Activated T-cell treated with anti-CD3 and anti-CD28 coated beads, Interleukin-2, amount 50 U/mL, for 72 hours (primary cell): ENCODE data around the gene KIDINS220. TPM values are rescaled to one million over a fixed set of nuclear protein-coding genes. Genes with fewer than 3 reads are reported as not detected.

ENCODE experiments used
- ATAC-seq, 2 donors: fragments of 150-1000 bp; cut with Tn5 transposase; replicated peaks in 1 of 2; 2 replicates each; pipeline ENCODE4 v1.10.0; 2021; ENCODE audit warnings: moderate library complexity in 2 of 2, mild to moderate bottlenecking in 1 of 2
- DNase-seq, 2 donors: peaks; one replicate each; pipeline ENCODE4 v3.0.0; 2021 to 2022; ENCODE audit warnings: mixed read lengths in 1 of 2
- H3K27ac Mint-ChIP-seq: one replicate; pipeline ENCODE4 v1.8.0; 2022; ENCODE audit warnings: mild to moderate bottlenecking, moderate library complexity, mixed read lengths
- H3K27me3 Mint-ChIP-seq: one replicate; pipeline ENCODE4 v1.8.0; 2022; ENCODE audit warnings: low read depth, mixed read lengths
- H3K36me3 Mint-ChIP-seq, 2 donors: one replicate each; pipeline ENCODE4 v1.8.0; 2022; ENCODE audit warnings: mixed read lengths in 2 of 2, mild to moderate bottlenecking in 1 of 2; ENCODE audit not compliant: insufficient read depth in 2 of 2
- H3K4me1 Mint-ChIP-seq: one replicate; pipeline ENCODE4 v1.8.0; 2022; ENCODE audit warnings: low read depth, mixed read lengths
- H3K4me3 Mint-ChIP-seq, 2 donors: one replicate each; pipeline ENCODE4 v1.8.0; 2022; ENCODE audit warnings: mild to moderate bottlenecking in 2 of 2, mixed read lengths in 2 of 2, moderate library complexity in 2 of 2
- H3K9me3 Mint-ChIP-seq, 2 donors: one replicate each; pipeline ENCODE4 v1.8.0; 2022; ENCODE audit warnings: mixed read lengths in 2 of 2
- total RNA-seq, 2 donors: library from RNA; stranded (reverse); gene quantifications; one replicate each; pipeline ENCODE4 v1.2.3, GENCODE V29; 2022

Gene KIDINS220
- total RNA-seq, 2 donors from 2014 or later, result 31.4 to 39.6 TPM

GRCh38 chr2:8847400-8847799 lies 10.0 kb upstream of the KIDINS220 start:
- no peak overlapping the region for H3K27ac Mint-ChIP-seq
- H3K36me3 Mint-ChIP-seq, result no peaks in the 10 kb centered on the region
- peaks cover 24% of the 10 kb centered on the region for H3K27me3 Mint-ChIP-seq
- no peaks in the 10 kb centered on the region for H3K4me1 Mint-ChIP-seq
- ATAC-seq (no peak), DNase-seq (no peak)
- H3K4me3 Mint-ChIP-seq, result no peak overlapping the region
- H3K9me3 Mint-ChIP-seq, result no peaks in the 10 kb centered on the region

- H3K4me1 Mint-ChIP-seq, result no peaks in the 10 kb centered on the region
- ATAC-seq (no peak), DNase-seq (no peak)
- H3K27ac Mint-ChIP-seq, result no peak overlapping the region
- no peaks in the 10 kb centered on the region for H3K9me3 Mint-ChIP-seq
- H3K4me3 Mint-ChIP-seq, result no peak overlapping the region
- H3K27me3 Mint-ChIP-seq, result peaks cover 15% of the 10 kb centered on the region
- H3K36me3 Mint-ChIP-seq, result peaks cover 2% of the 10 kb centered on the region in 2 donors
These were observed 4.5 kb upstream of the KIDINS220 start for GRCh38 chr2:8841932-8842331.

GRCh38 chr2:8840475-8841091 lies 3.2 kb upstream of the KIDINS220 start:
- Mint-ChIP-seq H3K27me3 (peaks cover 3% of the 10 kb centered on the region), H3K9me3 (no peaks in the 10 kb centered on the region), H3K4me1 (peaks cover 12% of the 10 kb centered on the region), H3K36me3 (peaks cover 2% of the 10 kb centered on the region in 2 donors), H3K4me3 (no peak overlapping the region), H3K27ac (no peak overlapping the region)
- DNase-seq (no peak), ATAC-seq (no peak)

GRCh38 chr2:8839189-8839965 lies 2.0 kb upstream of the KIDINS220 start:
- no peak overlapping the region for H3K4me3 Mint-ChIP-seq
- DNase-seq, result no peak
- peaks cover 24% of the 10 kb centered on the region for H3K4me1 Mint-ChIP-seq
- no peak overlapping the region for H3K27ac Mint-ChIP-seq
- H3K9me3 Mint-ChIP-seq, result no peaks in the 10 kb centered on the region
- H3K36me3 Mint-ChIP-seq, result peaks cover 2% of the 10 kb centered on the region in 2 donors
- no peaks in the 10 kb centered on the region for H3K27me3 Mint-ChIP-seq
- ATAC-seq, result no peak

GRCh38 chr2:8837795-8838140 lies 355 bp upstream of the KIDINS220 start:
- peaks cover 31% of the 10 kb centered on the region for H3K4me1 Mint-ChIP-seq

GRCh38 chr2:8835279-8835678 lies 2.1 kb downstream of the KIDINS220 start:
- ATAC-seq (no peak), DNase-seq (no peak)
- Mint-ChIP-seq H3K36me3 (peaks cover 2% of the 10 kb centered on the region in 2 donors), H3K9me3 (no peaks in the 10 kb centered on the region), H3K4me1 (peaks cover 50% of the 10 kb centered on the region), H3K4me3 (peak overlapping the region; percentile 90 to 99), H3K27ac (no peak overlapping the region), H3K27me3 (no peaks in the 10 kb centered on the region)

More at GRCh38 chr2:8837795-8838140, 355 bp upstream of the KIDINS220 start:
- ATAC-seq (peak in 1 of 2 donors; percentile 7), DNase-seq (no peak)
- peak overlapping the region; percentile 90 to 99 for H3K4me3 Mint-ChIP-seq
- no peak overlapping the region for H3K27ac Mint-ChIP-seq
- H3K9me3 Mint-ChIP-seq, result no peaks in the 10 kb centered on the region
- H3K27me3 Mint-ChIP-seq, result no peaks in the 10 kb centered on the region
- H3K36me3 Mint-ChIP-seq, result peaks cover 2% of the 10 kb centered on the region in 2 donors

GRCh38 chr2:8833853-8834252 lies 3.6 kb downstream of the KIDINS220 start:
- Mint-ChIP-seq H3K27me3 (no peaks in the 10 kb centered on the region), H3K27ac (no peak overlapping the region), H3K4me3 (no peak overlapping the region), H3K4me1 (peaks cover 56% of the 10 kb centered on the region), H3K9me3 (no peaks in the 10 kb centered on the region), H3K36me3 (peaks cover 2 to 4% of the 10 kb centered on the region in 2 donors)
- DNase-seq (no peak), ATAC-seq (no peak)

GRCh38 chr2:8831516-8831915 lies 5.9 kb downstream of the KIDINS220 start:
- Mint-ChIP-seq H3K4me1 (peaks cover 54% of the 10 kb centered on the region), H3K27me3 (no peaks in the 10 kb centered on the region), H3K27ac (no peak overlapping the region), H3K36me3 (peaks cover 0 to 2% of the 10 kb centered on the region in 2 donors), H3K4me3 (no peak overlapping the region), H3K9me3 (no peaks in the 10 kb centered on the region)
- ATAC-seq (peak in 1 of 2 donors; percentile 39), DNase-seq (no peak)

- Mint-ChIP-seq H3K36me3 (peaks cover 0 to 2% of the 10 kb centered on the region in 2 donors), H3K4me1 (peaks cover 25% of the 10 kb centered on the region), H3K27ac (no peak overlapping the region), H3K4me3 (no peak overlapping the region), H3K9me3 (no peaks in the 10 kb centered on the region), H3K27me3 (no peaks in the 10 kb centered on the region)
- ATAC-seq, result no peak
- no peak for DNase-seq
These were observed 9.7 kb downstream of the KIDINS220 start for GRCh38 chr2:8827729-8828128.

GRCh38 chr2:8822218-8822617 lies 15.2 kb downstream of the KIDINS220 start:
- Mint-ChIP-seq H3K27me3 (no peaks in the 10 kb centered on the region), H3K4me3 (no peak overlapping the region), H3K4me1 (no peaks in the 10 kb centered on the region), H3K9me3 (no peaks in the 10 kb centered on the region), H3K27ac (no peak overlapping the region), H3K36me3 (no peaks in the 10 kb centered on the region)
- DNase-seq (no peak), ATAC-seq (no peak)

GRCh38 chr2:8821276-8822217 lies 15.9 kb downstream of the KIDINS220 start:
- DNase-seq, result no peak

GRCh38 chr2:8819948-8820347 lies 17.5 kb downstream of the KIDINS220 start:
- ATAC-seq, result no peak
- Mint-ChIP-seq H3K27me3 (no peaks in the 10 kb centered on the region), H3K27ac (no peak overlapping the region), H3K36me3 (no peaks in the 10 kb centered on the region), H3K4me3 (no peak overlapping the region), H3K4me1 (no peaks in the 10 kb centered on the region), H3K9me3 (no peaks in the 10 kb centered on the region)
- no peak for DNase-seq

More at GRCh38 chr2:8821276-8822217, 15.9 kb downstream of the KIDINS220 start:
- Mint-ChIP-seq H3K36me3 (no peaks in the 10 kb centered on the region), H3K9me3 (no peaks in the 10 kb centered on the region), H3K4me3 (no peak overlapping the region), H3K4me1 (no peaks in the 10 kb centered on the region), H3K27me3 (no peaks in the 10 kb centered on the region), H3K27ac (no peak overlapping the region)
- no peak for ATAC-seq

GRCh38 chr2:8819194-8819593 lies 18.2 kb downstream of the KIDINS220 start:
- ATAC-seq, result no peak
- Mint-ChIP-seq H3K27me3 (no peaks in the 10 kb centered on the region), H3K27ac (no peak overlapping the region), H3K9me3 (no peaks in the 10 kb centered on the region), H3K4me1 (no peaks in the 10 kb centered on the region), H3K36me3 (no peaks in the 10 kb centered on the region), H3K4me3 (no peak overlapping the region)
- no peak for DNase-seq
